A549 (cell line): ENCODE results near the gene NDUFS3. TPM values are rescaled to one million over a fixed set of nuclear protein-coding genes. Genes with fewer than 3 reads are reported as not detected.
A peak's percentile ranks its signal among the peaks of the same experiment; 100 is the strongest.

Experiments used
- ATAC-seq, 2 experiments: fragments of 200-7000 bp in 1 of 2; fragments of >200 bp in 1 of 2; cut with Nextera tagmentation in 1 of 2; cut with Tn5 transposase in 1 of 2; 3 replicates each; pipeline versions ENCODE4 v1.8.0 to v1.9.1; 2018 to 2020; ENCODE audit warnings: mild to moderate bottlenecking in 1 of 2, moderate library complexity in 1 of 2
- CTCF ChIA-PET: fragments of 300-600 bp; sonication (Branson Sonifier 250); formaldehyde crosslinking; extraction: SDS; loops from one replicate; lab custom pipeline; 2021; ENCODE audit warnings: antibody characterized with exemption, inconsistent platforms; lab: Yijun Ruan, JAX
- POLR2A ChIA-PET: fragments of 350-600 bp; formaldehyde crosslinking; extraction: SDS; loops from one replicate; lab custom pipeline; 2021; ENCODE audit warnings: antibody characterized with exemption, inconsistent platforms; lab: Yijun Ruan, JAX
- DNase-seq, 2 experiments: peaks; one replicate each; pipeline versions ENCODE4 v3.0.0 to v3.0.0-alpha.2; 2011 to 2016; ENCODE audit warnings: low read depth in 1 of 2, low spot score in 1 of 2
- FAIRE-seq: peaks from 2 replicates; lab custom pipeline; 2011; peaks lifted over from hg19 to GRCh38; lab: Jason Lieb, UNC
- H3K27ac ChIP-seq, 2 experiments: fragments of >200 bp; sonication (Bioruptor Twin); formaldehyde crosslinking; 3 replicates each; pipeline ENCODE4 v1.5.1; 2016 to 2017
- H3K4me1 ChIP-seq: fragments of >200 bp; sonication (Bioruptor Twin); formaldehyde crosslinking; 3 replicates; pipeline ENCODE4 v1.6.1; 2016
- H3K4me2 ChIP-seq: fragments of >200 bp; sonication (Bioruptor Twin); formaldehyde crosslinking; 3 replicates; pipeline ENCODE4 v1.6.1; 2016
- H3K4me3 ChIP-seq: fragments of >200 bp; sonication (Bioruptor Twin); formaldehyde crosslinking; 3 replicates; pipeline ENCODE4 v1.5.1; 2016
- H3K9me3 ChIP-seq: fragments of >200 bp; sonication (Bioruptor Twin); formaldehyde crosslinking; 3 replicates; pipeline ENCODE4 v1.6.1; 2016
- BCL3 ChIP-seq: fragments of >200 bp; sonication (Bioruptor Twin); formaldehyde crosslinking; IDR thresholded peaks from 3 replicates; pipeline ENCODE4 v1.6.1; 2016
- BHLHE40 ChIP-seq: IDR thresholded peaks from 2 replicates; pipeline ENCODE4 v1.6.1; 2012; ENCODE audit warnings: low read depth, low read length, inconsistent platforms
- CBX8 ChIP-seq: fragments of 200-600 bp; sonication (generic); IDR thresholded peaks from 2 replicates; pipeline ENCODE4 v1.6.1; 2016
- CEBPB ChIP-seq, 2 experiments: fragments of >200 bp in 1 of 2; sonication (Bioruptor Twin) in 1 of 2; formaldehyde crosslinking in 1 of 2; IDR thresholded peaks; 2 replicates each; pipeline ENCODE4 v1.6.1; 2012 to 2016
- CHD2 ChIP-seq: fragments of 150-350 bp; IDR thresholded peaks from 2 replicates; pipeline ENCODE4 v1.6.1; 2014; ENCODE audit warnings: low read length; ENCODE audit not compliant: partially characterized antibody
- E2F6 ChIP-seq: IDR thresholded peaks from 2 replicates; pipeline ENCODE4 v1.6.1; 2012; ENCODE audit warnings: low read depth, borderline replicate concordance
- ELK1 ChIP-seq: fragments of 150-350 bp; IDR thresholded peaks from 2 replicates; pipeline ENCODE4 v1.6.1; 2014; ENCODE audit warnings: low read depth, mild to moderate bottlenecking, low read length
- EP300 ChIP-seq, 2 experiments: fragments of >200 bp; sonication (Bioruptor Twin); formaldehyde crosslinking; IDR thresholded peaks; 2 replicates in 1 of 2; 3 replicates in 1 of 2; pipeline ENCODE4 v1.6.1; 2016 to 2017
- ESRRA ChIP-seq: fragments of 150-350 bp; IDR thresholded peaks from 2 replicates; pipeline ENCODE4 v1.6.1; 2014; ENCODE audit warnings: mild to moderate bottlenecking, low read length, borderline replicate concordance
- FOSB ChIP-seq: fragments of 250-450 bp; sonication (Bioruptor Pico); IDR thresholded peaks from 2 replicates; pipeline ENCODE4 v1.5.0; 2020; ENCODE audit warnings: mild to moderate bottlenecking, moderate library complexity
- FOSL2 ChIP-seq, 2 experiments: fragments of 450-650 bp in 1 of 2; fragments of >200 bp in 1 of 2; sonication (Bioruptor Twin) in 1 of 2; formaldehyde crosslinking; IDR thresholded peaks; 2 replicates each; pipeline versions ENCODE4 v1.5.0 to v1.6.1; 2016 to 2020; ENCODE audit warnings: mild to moderate bottlenecking in 1 of 2, moderate library complexity in 1 of 2
- HES2 ChIP-seq: fragments of >200 bp; sonication (Bioruptor Twin); formaldehyde crosslinking; IDR thresholded peaks from 2 replicates; pipeline ENCODE4 v1.6.1; 2016
- HEYL ChIP-seq: fragments of 250-450 bp; sonication (Bioruptor Pico); IDR thresholded peaks from 2 replicates; pipeline ENCODE4 v1.8.0; 2021; ENCODE audit warnings: mild to moderate bottlenecking, moderate library complexity
- HMGXB4 ChIP-seq: fragments of 250-450 bp; sonication (Bioruptor Pico); IDR thresholded peaks from 2 replicates; pipeline ENCODE4 v1.5.0; 2021; ENCODE audit warnings: mild to moderate bottlenecking, moderate library complexity, borderline replicate concordance
- HOXB13 ChIP-seq: fragments of 250-450 bp; sonication (Bioruptor Pico); IDR thresholded peaks from 2 replicates; pipeline ENCODE4 v1.5.0; 2020; ENCODE audit warnings: low read depth, mild to moderate bottlenecking, moderate library complexity
- KDM5A ChIP-seq: fragments of 200-600 bp; sonication (generic); IDR thresholded peaks from 2 replicates; pipeline ENCODE4 v1.6.1; 2016; ENCODE audit warnings: antibody characterized with exemption, mild to moderate bottlenecking
- NPAS2 ChIP-seq: fragments of 250-450 bp; sonication (Bioruptor Pico); IDR thresholded peaks from 2 replicates; pipeline ENCODE4 v1.8.0; 2022; ENCODE audit warnings: mild to moderate bottlenecking, moderate library complexity, borderline replicate concordance
- NR3C1 ChIP-seq: fragments of >200 bp; sonication (Bioruptor Twin); formaldehyde crosslinking; IDR thresholded peaks from 3 replicates; pipeline ENCODE4 v1.6.1; 2017
- PBX3 ChIP-seq: IDR thresholded peaks from 2 replicates; pipeline ENCODE4 v1.6.1; 2012
- PHF8 ChIP-seq: fragments of 200-600 bp; sonication (generic); IDR thresholded peaks from 2 replicates; pipeline ENCODE4 v1.6.1; 2016; ENCODE audit warnings: low read depth, mild to moderate bottlenecking, antibody characterized with exemption, moderate library complexity, borderline replicate concordance
- RFX5 ChIP-seq: fragments of 450-650 bp; IDR thresholded peaks from 2 replicates; pipeline ENCODE4 v1.7.1; 2014; ENCODE audit warnings: antibody characterized with exemption, mild to moderate bottlenecking, moderate library complexity
- RNF2 ChIP-seq: fragments of 200-600 bp; sonication (generic); IDR thresholded peaks from 2 replicates; pipeline ENCODE4 v1.6.1; 2016; ENCODE audit warnings: low read depth, mild to moderate bottlenecking, antibody characterized with exemption, moderate library complexity, borderline replicate concordance
- TP53 ChIP-seq: fragments of 250-450 bp; sonication (Bioruptor Pico); IDR thresholded peaks from 2 replicates; pipeline ENCODE4 v1.5.0; 2021; ENCODE audit warnings: mild to moderate bottlenecking, moderate library complexity
- USF2 ChIP-seq: fragments of 450-650 bp; IDR thresholded peaks from 2 replicates; pipeline ENCODE4 v1.6.1; 2014; ENCODE audit warnings: antibody characterized with exemption
- ZC3H11A ChIP-seq: fragments of 450-650 bp; IDR thresholded peaks from 2 replicates; pipeline ENCODE4 v1.6.1; 2014; ENCODE audit warnings: antibody characterized with exemption, mild to moderate bottlenecking
- WGBS: methylation state at CpG from one replicate; pipeline ENCODE4 v1.1.6; 2017; ENCODE audit errors: missing lambda C conversion rate; 5-methylcytosine and 5-hydroxymethylcytosine counted together
- polyA plus RNA-seq, 4 experiments: library from polyadenylated mRNA; depleted of rRNA in 3 of 4; stranded (reverse); fragments of >200 nt; fragmentation: RNase III in 1 of 4; extraction: RNeasy Plus Mini Kit Qiagen cat#74134 plus additional on column Dnase treatment in 1 of 4; gene quantifications; 2 replicates in 3 of 4; 3 replicates in 1 of 4; pipeline ENCODE4 v1.2.3, GENCODE V29; 2011 to 2017

Gene NDUFS3
- polyA plus RNA-seq, 2 of the 4 experiments (the other 2 are of a cell fraction): 142 to 156 TPM

GRCh38 chr11:47587039-47587716 lies 8.3 kb downstream of the NDUFS3 start:
- FAIRE-seq: no peak
- H3K4me2 ChIP-seq: no peak overlapping the region
- TF ChIP-seq NPAS2 (no peak), CEBPB (IDR thresholded peaks at IDR 0.05) (peak in 1 of 2 experiments; percentile 26; a peak in 1 of 4 replicates), RFX5 (no peak), NR3C1 (no peak)
- TF ChIP-seq, all 56 proteins: peak for 1
- DNase-seq (no peak), ATAC-seq (peak; percentile 19 to 29; a peak in 4 of 6 replicates)
- CTCF ChIA-PET: interaction anchor here (0.5 to 1.5 kb wide), 4 partner anchors 13 to 35 kb away, joined by 3 to 5 read pairs (median 4); no protein-coding TSS in a partner anchor
- Histone ChIP-seq H3K4me1 (no peaks in the 10 kb centered on the region), H3K9me3 (no peaks in the 10 kb centered on the region), H3K27ac (no peak overlapping the region), H3K4me3 (no peak overlapping the region)
- WGBS: 60% methylated on average over 6 of the region's 6 CpGs
- POLR2A ChIA-PET: interaction anchor here (1.0 kb wide), 1 partner anchor 22 kb away, joined by 3 read pairs; the partner anchor contains the start of gene PTPMT1

- WGBS: 78% methylated on average over 10 of the region's 14 CpGs
- Histone ChIP-seq H3K9me3 (no peaks in the 10 kb centered on the region), H3K4me3 (no peak overlapping the region), H3K4me2 (no peak overlapping the region), H3K27ac (no peak overlapping the region), H3K4me1 (no peaks in the 10 kb centered on the region)
- ATAC-seq: peak; percentile 17 to 30; a peak in 4 of 6 replicates
- FAIRE-seq: no peak
- ChIA-PET POLR2A (interaction anchor here (0.6 kb wide), 1 partner anchor 21 kb away, joined by 5 read pairs; no protein-coding TSS in a partner anchor), CTCF (interaction anchor here (1.3 to 1.5 kb wide), 4 partner anchors 9 to 36 kb away, joined by 3 to 5 read pairs (median 4); partner anchors contain the start of genes KBTBD4 and NDUFS3)
- no peak for DNase-seq
- TF ChIP-seq CBX8: no peak
- no peak for TF ChIP-seq HEYL
- no peak for TF ChIP-seq RNF2
- TF ChIP-seq USF2: no peak
- TF ChIP-seq PBX3: no peak
- no peak for TF ChIP-seq ZC3H11A
- no peak for TF ChIP-seq NPAS2
- TF ChIP-seq BCL3: no peak
- TF ChIP-seq TP53 (CRISPR knock-in tag): no peak
- no peak for TF ChIP-seq BHLHE40
- TF ChIP-seq HOXB13 (CRISPR knock-in tag): no peak
- TF ChIP-seq PHF8: no peak
- TF ChIP-seq KDM5A: no peak
- TF ChIP-seq EP300 (IDR thresholded peaks at IDR 0.05): no peak
- no peak for TF ChIP-seq FOSB (CRISPR knock-in tag)
Measured at GRCh38 chr11:47587723-47588326, 9.0 kb downstream of the NDUFS3 start.

GRCh38 chr11:47589118-47589517 lies 10.2 kb downstream of the NDUFS3 start:
- no peak for ATAC-seq
- Histone ChIP-seq H3K4me3 (no peak overlapping the region), H3K4me2 (no peak overlapping the region), H3K9me3 (no peaks in the 10 kb centered on the region), H3K4me1 (peaks cover 8% of the 10 kb centered on the region; the same call in 1 of the 3 replicates), H3K27ac (no peak overlapping the region)
- CTCF ChIA-PET: interaction anchor here (1.4 kb wide), 1 partner anchor 10 kb away, joined by 4 read pairs; the partner anchor contains the start of genes KBTBD4 and NDUFS3
- no peak for DNase-seq
- POLR2A ChIA-PET: no interaction called here
- 70% methylated on average over 11 of the region's 11 CpGs for WGBS
- FAIRE-seq: no peak
- TF ChIP-seq HES2 (no peak), E2F6 (no peak), HEYL (no peak), FOSL2 (IDR thresholded peaks at IDR 0.05) (no peak), FOSL2 (CRISPR knock-in tag; IDR thresholded peaks at IDR 0.05) (no peak), ELK1 (no peak), PHF8 (no peak), ESRRA (no peak), HMGXB4 (CRISPR knock-in tag) (no peak), CHD2 (no peak), CEBPB (IDR thresholded peaks at IDR 0.05) (no peak)
